Muscle layer of colon (tissue), 2 donors: ENCODE measurements around the gene SLC30A7.

Experiments
- H3K27ac ChIP-seq: one replicate; pipeline ENCODE4 v1.7.0; 2013; ENCODE audit warnings: low read depth, mild to moderate bottlenecking, low read length, moderate library complexity
- H3K27me3 ChIP-seq, 2 donors: one replicate each; pipeline ENCODE4 v1.7.0; 2013; ENCODE audit warnings: low read length in 2 of 2, mild to moderate bottlenecking in 2 of 2; ENCODE audit not compliant: insufficient read depth in 2 of 2, control insufficient read depth in 1 of 2
- H3K36me3 ChIP-seq: one replicate; pipeline ENCODE4 v1.7.0; 2013; ENCODE audit warnings: mild to moderate bottlenecking, low read length; ENCODE audit not compliant: insufficient read depth
- H3K4me1 ChIP-seq: one replicate; pipeline ENCODE4 v1.7.0; 2013; ENCODE audit warnings: mild to moderate bottlenecking, low read length; ENCODE audit not compliant: insufficient read depth
- H3K4me3 ChIP-seq, 2 donors: one replicate each; pipeline ENCODE4 v1.7.0; 2013; ENCODE audit warnings: low read length in 2 of 2, low read depth in 1 of 2, mild to moderate bottlenecking in 1 of 2, moderate library complexity in 1 of 2
- H3K9ac ChIP-seq: one replicate; pipeline ENCODE4 v1.7.0; 2013; ENCODE audit warnings: low read length
- H3K9me3 ChIP-seq: one replicate; pipeline ENCODE4 v1.7.0; 2013; ENCODE audit warnings: mild to moderate bottlenecking, low read length
- donor health status: abdominal sarcoma.
- donor health status: Adenocarcinoma of cecum.

SLC30A7 gene

GRCh38 chr1:100989306-100990077 lies 93.6 kb downstream of the SLC30A7 start:
- no peaks in the 10 kb centered on the region for H3K9me3 ChIP-seq
- no peak overlapping the region for H3K27ac ChIP-seq
- no peak overlapping the region for H3K9ac ChIP-seq

GRCh38 chr1:100995198-100995988 lies 99.5 kb downstream of the SLC30A7 start:
- H3K9me3 ChIP-seq = no peaks in the 10 kb centered on the region
- no peaks in the 10 kb centered on the region for H3K27me3 ChIP-seq
- peaks cover 2% of the 10 kb centered on the region for H3K4me1 ChIP-seq
- no peak overlapping the region for H3K9ac ChIP-seq
- no peak overlapping the region for H3K27ac ChIP-seq
- H3K4me3 ChIP-seq = no peak overlapping the region
- H3K36me3 ChIP-seq = no peaks in the 10 kb centered on the region

More at GRCh38 chr1:100989306-100990077, 93.6 kb downstream of the SLC30A7 start:
- Histone ChIP-seq H3K4me1 (peaks cover 14% of the 10 kb centered on the region), H3K4me3 (no peak overlapping the region), H3K36me3 (no peaks in the 10 kb centered on the region), H3K27me3 (no peaks in the 10 kb centered on the region)

GRCh38 chr1:100998426-100998825 lies 102.5 kb downstream of the SLC30A7 start:
- no peak overlapping the region for H3K9ac ChIP-seq
- no peaks in the 10 kb centered on the region for H3K4me1 ChIP-seq
- no peaks in the 10 kb centered on the region for H3K36me3 ChIP-seq
- H3K27ac ChIP-seq = no peak overlapping the region
- H3K9me3 ChIP-seq = no peaks in the 10 kb centered on the region
- H3K4me3 ChIP-seq = no peak overlapping the region
- H3K27me3 ChIP-seq = no peaks in the 10 kb centered on the region

GRCh38 chr1:101000131-101000873 lies 104.4 kb downstream of the SLC30A7 start:
- Histone ChIP-seq H3K36me3 (no peaks in the 10 kb centered on the region), H3K27ac (no peak overlapping the region), H3K4me3 (no peak overlapping the region), H3K4me1 (no peaks in the 10 kb centered on the region), H3K27me3 (no peaks in the 10 kb centered on the region), H3K9ac (no peak overlapping the region), H3K9me3 (no peaks in the 10 kb centered on the region)

GRCh38 chr1:101002551-101002950 lies 106.7 kb downstream of the SLC30A7 start:
- H3K4me1 ChIP-seq = no peaks in the 10 kb centered on the region
- no peak overlapping the region for H3K9ac ChIP-seq
- no peak overlapping the region for H3K4me3 ChIP-seq
- no peak overlapping the region for H3K27ac ChIP-seq
- no peaks in the 10 kb centered on the region for H3K36me3 ChIP-seq
- H3K9me3 ChIP-seq = no peaks in the 10 kb centered on the region
- H3K27me3 ChIP-seq = no peaks in the 10 kb centered on the region

- no peak overlapping the region for H3K27ac ChIP-seq
- no peak overlapping the region for H3K9ac ChIP-seq
- H3K36me3 ChIP-seq = no peaks in the 10 kb centered on the region
- H3K4me3 ChIP-seq = no peak overlapping the region
- no peaks in the 10 kb centered on the region for H3K27me3 ChIP-seq
- H3K9me3 ChIP-seq = no peaks in the 10 kb centered on the region
- H3K4me1 ChIP-seq = no peaks in the 10 kb centered on the region
Measured at GRCh38 chr1:101003012-101003650, 107.2 kb downstream of the SLC30A7 start.

GRCh38 chr1:101004061-101004460 lies 108.2 kb downstream of the SLC30A7 start:
- Histone ChIP-seq H3K4me3 (no peak overlapping the region), H3K27ac (no peak overlapping the region), H3K36me3 (no peaks in the 10 kb centered on the region), H3K9ac (no peak overlapping the region), H3K9me3 (no peaks in the 10 kb centered on the region), H3K27me3 (no peaks in the 10 kb centered on the region), H3K4me1 (no peaks in the 10 kb centered on the region)

GRCh38 chr1:101004670-101005069 lies 108.8 kb downstream of the SLC30A7 start:
- Histone ChIP-seq H3K36me3 (no peaks in the 10 kb centered on the region), H3K9ac (no peak overlapping the region), H3K4me1 (no peaks in the 10 kb centered on the region), H3K27ac (no peak overlapping the region), H3K9me3 (no peaks in the 10 kb centered on the region), H3K27me3 (no peaks in the 10 kb centered on the region), H3K4me3 (no peak overlapping the region)

- Histone ChIP-seq H3K9ac (no peak overlapping the region), H3K4me1 (no peaks in the 10 kb centered on the region), H3K4me3 (no peak overlapping the region), H3K27ac (no peak overlapping the region), H3K9me3 (no peaks in the 10 kb centered on the region), H3K27me3 (no peaks in the 10 kb centered on the region), H3K36me3 (no peaks in the 10 kb centered on the region)
Measured at GRCh38 chr1:101005183-101005582, 109.3 kb downstream of the SLC30A7 start.

GRCh38 chr1:101005871-101006270 lies 110.0 kb downstream of the SLC30A7 start:
- Histone ChIP-seq H3K4me3 (no peak overlapping the region), H3K9ac (no peak overlapping the region), H3K9me3 (no peaks in the 10 kb centered on the region), H3K36me3 (no peaks in the 10 kb centered on the region), H3K27ac (no peak overlapping the region), H3K4me1 (no peaks in the 10 kb centered on the region), H3K27me3 (no peaks in the 10 kb centered on the region)

- Histone ChIP-seq H3K27ac (no peak overlapping the region), H3K4me3 (no peak overlapping the region), H3K36me3 (no peaks in the 10 kb centered on the region), H3K9ac (no peak overlapping the region), H3K4me1 (no peaks in the 10 kb centered on the region), H3K27me3 (no peaks in the 10 kb centered on the region), H3K9me3 (no peaks in the 10 kb centered on the region)
Measured at GRCh38 chr1:101006553-101006952, 110.7 kb downstream of the SLC30A7 start.
